GM12875 (cell line): ENCODE measurements around the gene CYP1A2.
"Not testable (repeated sequence)": the region's sequence is repeated elsewhere in the genome, so short reads cannot be mapped to it uniquely, and the experiment has no call there.

ENCODE experiments used
- H3K4me3 ChIP-seq: one replicate; pipeline ENCODE4 v1.5.1; 2011; ENCODE audit warnings: low read depth, low read length, control low read depth
- CTCF ChIP-seq: IDR thresholded peaks from 2 replicates; pipeline ENCODE4 v1.5.1; 2011; ENCODE audit warnings: low read depth, mild to moderate bottlenecking, control low read depth, inconsistent platforms, low read length, moderate library complexity, borderline replicate concordance; ENCODE audit not compliant: insufficient read depth

The CYP1A2 gene

DNA sequence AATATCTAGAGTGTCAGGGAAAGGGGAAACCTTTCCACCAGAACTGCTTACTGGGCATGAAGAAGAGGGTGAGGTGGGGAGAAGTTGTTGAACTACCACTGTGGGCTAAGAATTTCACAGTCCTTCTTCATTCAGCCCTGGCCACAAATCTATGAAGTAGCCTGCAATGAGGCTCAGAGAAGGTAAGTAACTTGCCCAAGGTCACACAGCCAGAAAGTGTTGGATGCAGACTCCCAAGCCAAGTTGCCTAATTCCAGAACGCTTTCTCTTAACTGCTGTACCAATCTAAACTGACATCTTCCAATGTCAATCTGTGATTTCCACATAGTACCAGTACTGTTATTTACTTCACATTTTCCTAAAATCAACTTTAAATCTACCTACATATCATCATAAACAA is 25.5 kb upstream of the CYP1A2 start:
- no peak for TF ChIP-seq CTCF
- no peak overlapping the region for H3K4me3 ChIP-seq

- H3K4me3 ChIP-seq = no peak overlapping the region
- TF ChIP-seq CTCF = no peak
Measured at GRCh38 chr15:74723754-74724334, 24.8 kb upstream of the CYP1A2 start.

DNA sequence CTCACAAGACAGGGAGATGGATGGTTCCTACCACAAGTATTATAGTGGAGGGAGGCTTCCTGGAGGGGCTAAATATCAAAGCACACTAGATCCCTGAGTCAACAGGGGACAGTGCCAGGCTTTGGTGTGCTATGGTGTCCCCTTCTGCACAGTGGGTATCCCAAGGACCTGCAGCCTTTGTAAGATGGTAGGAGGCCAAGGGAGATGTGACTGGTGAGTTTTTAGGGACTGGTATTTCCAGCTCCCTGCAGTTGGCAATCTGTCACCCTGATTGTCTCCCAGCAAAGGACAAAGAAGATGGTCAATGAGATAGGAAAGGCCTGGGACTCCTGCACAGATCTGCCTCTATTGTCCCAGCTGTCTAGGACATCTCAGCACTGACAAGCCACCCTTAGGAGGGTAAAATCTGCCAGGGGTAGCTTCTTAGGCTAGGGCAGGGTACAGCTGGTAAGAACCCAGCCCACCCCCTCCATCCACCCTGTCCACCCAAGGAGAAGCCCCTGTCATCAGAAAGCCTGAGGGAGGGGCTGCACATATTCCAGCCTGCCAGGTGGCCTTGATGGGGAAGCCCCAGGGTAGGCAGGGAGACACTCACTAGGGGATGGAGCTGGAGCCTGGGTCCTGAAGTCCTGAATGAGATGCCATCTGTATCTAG is 23.9 kb upstream of the CYP1A2 start:
- no peak overlapping the region for H3K4me3 ChIP-seq
- TF ChIP-seq CTCF = no peak

GRCh38 chr15:74725225-74725774 is 23.3 kb upstream of the CYP1A2 start, which contains the start of gene CYP1A1:
TSS of gene CYP1A1 (minus strand) at chr15:74725528. CDS start at chr15:74723097, 2,431 bp downstream.
- peak within 1 kb of the TSS; percentile 51 for H3K4me3 ChIP-seq
- TF ChIP-seq CTCF = no peak

GRCh38 chr15:74725845-74726773 is 22.5 kb upstream of the CYP1A2 start:
- peak overlapping the region; percentile 51 for H3K4me3 ChIP-seq
- TF ChIP-seq CTCF = no peak

- H3K4me3 ChIP-seq = peak overlapping the region; percentile 51
- TF ChIP-seq CTCF = no peak
Measured at GRCh38 chr15:74726774-74727164, 21.9 kb upstream of the CYP1A2 start.

DNA sequence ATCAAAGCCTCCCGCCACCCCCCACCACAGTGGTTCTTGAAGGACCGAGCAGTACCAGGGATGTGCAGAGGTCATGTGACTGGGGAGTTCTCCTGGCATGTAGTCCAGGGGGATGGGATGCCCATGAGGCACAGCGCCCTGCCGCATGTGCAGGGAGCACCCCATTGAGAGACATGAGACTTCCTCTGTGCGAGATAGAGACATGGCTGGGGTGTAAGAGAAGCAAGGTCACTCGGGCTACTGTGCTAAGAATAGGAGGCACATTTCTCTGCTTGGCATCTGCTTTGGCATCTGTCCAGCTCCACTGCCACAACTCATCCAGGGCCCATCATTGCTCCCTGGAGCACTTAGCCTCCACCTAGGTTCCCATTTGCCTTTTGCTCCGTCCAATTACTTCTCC is 20.9 kb upstream of the CYP1A2 start:
- no peak for TF ChIP-seq CTCF

GRCh38 chr15:74728699-74729098 is 19.9 kb upstream of the CYP1A2 start:
- not testable (repeated sequence) for H3K4me3 ChIP-seq

More for the DNA sequence above, 20.9 kb upstream of the CYP1A2 start:
- no peak overlapping the region for H3K4me3 ChIP-seq

DNA sequence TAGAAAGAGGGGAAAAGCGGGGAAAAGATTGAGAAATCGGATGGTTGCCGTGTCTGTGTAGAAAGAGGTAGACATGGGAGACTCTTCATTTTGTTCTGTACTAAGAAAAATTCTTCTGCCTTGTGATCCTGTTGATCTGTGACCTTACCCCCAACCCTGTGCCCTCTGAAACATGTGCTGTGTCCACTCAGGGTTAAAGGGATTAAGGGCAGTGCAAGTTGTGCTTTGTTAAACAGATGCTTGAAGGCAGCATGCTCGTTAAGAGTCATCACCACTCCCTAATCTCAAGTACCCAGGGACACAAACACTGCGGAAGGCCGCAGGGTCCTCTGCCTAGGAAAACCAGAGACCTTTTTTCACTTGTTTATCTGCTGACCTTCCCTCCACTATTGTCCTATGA is 19.3 kb upstream of the CYP1A2 start:
- H3K4me3 ChIP-seq = not testable (repeated sequence)
